ENCODE results near the gene EXTL1. TPM values are rescaled to one million over a fixed set of nuclear protein-coding genes. Genes with fewer than 3 reads are reported as not detected.

EXTL1 gene
- total and polyA plus RNA-seq, 10 of the 15 experiments (the other 5 are each of a cell fraction or from before 2014, with no cell fraction given), result not detected

DNA sequence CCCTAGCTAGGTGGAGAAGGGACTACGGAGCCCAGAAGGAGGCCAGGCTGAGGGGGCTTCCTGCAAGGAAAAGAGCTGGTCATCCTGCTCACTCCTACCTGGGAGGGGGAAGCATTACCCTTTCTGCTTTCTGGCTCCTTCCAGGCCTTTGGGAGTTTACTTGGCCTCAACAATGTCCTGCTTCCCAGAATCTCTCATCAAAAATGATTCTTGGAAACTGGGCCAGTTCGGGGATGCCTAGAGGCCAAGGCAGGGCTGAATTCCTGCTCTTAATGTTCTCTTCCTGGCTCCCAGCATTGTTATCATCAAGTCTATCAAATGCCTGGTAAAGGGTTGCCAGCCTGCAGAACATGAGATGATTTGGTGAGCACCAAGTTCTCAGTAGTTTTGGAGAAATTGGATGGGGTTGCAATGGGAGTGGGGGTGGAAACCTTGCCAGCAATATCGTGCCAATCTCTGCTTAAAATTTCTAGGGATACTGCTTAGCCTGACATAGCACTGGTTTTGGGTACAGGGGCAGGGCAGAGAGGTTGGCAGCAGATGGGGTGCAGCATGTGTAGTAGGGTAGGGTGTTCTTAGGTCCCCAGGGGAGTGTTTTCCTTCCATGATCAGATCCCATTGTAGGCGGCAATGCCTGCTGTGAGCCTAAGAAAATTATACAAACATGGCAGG is 16.0 kb upstream of the EXTL1 start:
- no peaks in the 10 kb centered on the region for H3K36me3 ChIP-seq (ENCODE audit: control insufficient read depth in 2 of 2, insufficient read depth in 2 of 2, low read length in 1 of 2)
- H3K4me1 ChIP-seq (ENCODE audit: control insufficient read depth, insufficient read depth, low read length), result no peaks in the 10 kb centered on the region
- no peak for ATAC-seq
- no peak overlapping the region for H3K4me2 ChIP-seq (ENCODE audit: control insufficient read depth, insufficient read depth)
- no peaks in the 10 kb centered on the region; a peak in 2 of 4 replicates for H3K27me3 ChIP-seq (replicated peaks in 1 of 2; ENCODE audit: control insufficient read depth in 2 of 2, insufficient read depth in 2 of 2, low read length in 1 of 2)
- FAIRE-seq, result no peak
- ChIA-PET SMC1A (ENCODE audit: uncharacterized antibody, unreplicated experiment) (interaction anchor here (1.0 to 1.1 kb wide), 3 partner anchors 11 to 113 kb away, joined by 3 to 4 read pairs (median 3); no protein-coding TSS in a partner anchor), CTCF (interaction anchor here (1.0 kb wide), 2 partner anchors 8 to 110 kb away, joined by 3 to 4 read pairs; partner anchors contain the start of gene PAFAH2), RAD21 (ENCODE audit: unreplicated experiment) (no interaction called here), POLR2A (no interaction called here)
- H3K27ac ChIP-seq (ENCODE audit: control insufficient read depth, insufficient read depth), result no peak overlapping the region
- H2AFZ ChIP-seq (ENCODE audit: control insufficient read depth, low read depth, low read length), result no peak overlapping the region
- BruUV-seq (replicated peaks), result no TSS peak
- in situ Hi-C loops (cut with MboI) (no loop called here), intact Hi-C loops (cut with micrococcal nuclease; ENCODE audit: unreplicated experiment) (loop anchor here (10.0 kb wide), 1 partner anchor 181 kb away; no protein-coding TSS in a partner anchor)
- 30% methylated on average over 4 of the region's 4 CpGs for WGBS (ENCODE audit: insufficient coverage, insufficient replicate concordance, low lambda C conversion rate, missing lambda C conversion rate)
- no peak for TF ChIP-seq POLR2AphosphoS2 (IDR thresholded peaks at IDR 0.05; ENCODE audit: low read depth, low read length)
- no peak for TF ChIP-seq MLLT1 (IDR thresholded peaks at IDR 0.05)
- no peak for DNase-seq (ENCODE audit: low read depth, low spot score)
- no peak overlapping the region for H3K9ac ChIP-seq (ENCODE audit: control insufficient read depth, insufficient read depth, low read length)
- H3K9me3 ChIP-seq (replicated peaks; ENCODE audit: control insufficient read depth, insufficient read depth, low read length), result no peaks in the 10 kb centered on the region
- H3K4me3 ChIP-seq, result no peak overlapping the region
- H4K20me1 ChIP-seq (ENCODE audit: control insufficient read depth, insufficient read depth), result no peaks in the 10 kb centered on the region
- no peaks in the 10 kb centered on the region for H3K79me2 ChIP-seq (ENCODE audit: control insufficient read depth, insufficient read depth, low read length)

DNA sequence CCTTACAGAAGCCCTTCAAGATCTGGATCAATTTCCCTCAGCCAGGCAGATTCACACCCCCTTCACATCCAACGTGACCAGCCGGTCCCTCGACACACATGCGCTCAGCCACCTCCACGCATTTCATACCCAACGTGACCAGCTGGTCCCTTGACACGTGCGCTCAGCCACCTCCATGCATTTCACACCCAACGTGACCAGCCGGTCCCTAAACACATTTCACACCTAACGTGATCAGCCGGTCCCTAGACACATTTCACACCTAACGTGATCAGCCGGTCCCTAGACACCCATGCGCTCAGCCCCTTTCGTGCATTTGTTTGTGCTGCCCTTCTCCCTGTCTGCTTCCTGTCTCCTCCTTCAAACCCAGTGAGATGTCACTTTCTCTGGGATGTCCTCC is 14.9 kb upstream of the EXTL1 start:
- no peaks in the 10 kb centered on the region; a peak in 2 of 4 replicates for H3K27me3 ChIP-seq (replicated peaks in 1 of 2; ENCODE audit: control insufficient read depth in 2 of 2, insufficient read depth in 2 of 2, low read length in 1 of 2)
- intact Hi-C loops (cut with micrococcal nuclease; ENCODE audit: unreplicated experiment), result loop anchor here (10.0 kb wide), 1 partner anchor 182 kb away; no protein-coding TSS in a partner anchor
- 71% methylated on average over 16 of the region's 16 CpGs for WGBS (ENCODE audit: insufficient coverage, insufficient replicate concordance, low lambda C conversion rate, missing lambda C conversion rate)
- TF ChIP-seq MXI1 (IDR thresholded peaks at IDR 0.05; ENCODE audit: low read depth, low read length), result no peak
- TF ChIP-seq SUZ12 (IDR thresholded peaks at IDR 0.05; ENCODE audit: unreplicated experiment), result no peak
- TF ChIP-seq MYC (IDR thresholded peaks at IDR 0.05; ENCODE audit: insufficient read depth, insufficient read length, insufficient replicate concordance, low read length, severe bottlenecking), result no peak
- no peak for TF ChIP-seq ZBTB33 (IDR thresholded peaks at IDR 0.05)
- no peak for TF ChIP-seq SPI1 (IDR thresholded peaks at IDR 0.05; ENCODE audit: borderline replicate concordance, insufficient read depth, low read depth, low read length)
- no peak for TF ChIP-seq PBX3 (IDR thresholded peaks at IDR 0.05; ENCODE audit: insufficient replicate concordance, low read depth, low read length)
- TF ChIP-seq KDM1A (IDR thresholded peaks at IDR 0.05; ENCODE audit: borderline replicate concordance), result no peak
- no peak for TF ChIP-seq CBFB (IDR thresholded peaks at IDR 0.05; ENCODE audit: low read depth)
- TF ChIP-seq EED (IDR thresholded peaks at IDR 0.05; ENCODE audit: low read depth), result no peak
- no peak for TF ChIP-seq MEF2A (IDR thresholded peaks at IDR 0.05; ENCODE audit: insufficient read depth, low read depth, low read length)

More for the DNA sequence above, 14.9 kb upstream of the EXTL1 start:
- DNase-seq (ENCODE audit: low read depth, low spot score) (no peak), ATAC-seq (no peak), FAIRE-seq (no peak)
- ChIA-PET POLR2A (no interaction called here), RAD21 (ENCODE audit: unreplicated experiment) (no interaction called here), SMC1A (ENCODE audit: uncharacterized antibody, unreplicated experiment) (no interaction called here), CTCF (interaction anchor here (1.0 kb wide), 1 partner anchor 9 kb away, joined by 4 read pairs; the partner anchor contains the start of gene PAFAH2)
- Histone ChIP-seq H4K20me1 (ENCODE audit: control insufficient read depth, insufficient read depth) (no peaks in the 10 kb centered on the region), H2AFZ (ENCODE audit: control insufficient read depth, low read depth, low read length) (no peak overlapping the region), H3K27ac (ENCODE audit: control insufficient read depth, insufficient read depth) (no peak overlapping the region), H3K79me2 (ENCODE audit: control insufficient read depth, insufficient read depth, low read length) (no peaks in the 10 kb centered on the region), H3K36me3 (ENCODE audit: control insufficient read depth in 2 of 2, insufficient read depth in 2 of 2, low read length in 1 of 2) (no peaks in the 10 kb centered on the region), H3K9me3 (replicated peaks; ENCODE audit: control insufficient read depth, insufficient read depth, low read length) (no peaks in the 10 kb centered on the region), H3K4me2 (ENCODE audit: control insufficient read depth, insufficient read depth) (no peak overlapping the region), H3K4me3 (no peak overlapping the region), H3K4me1 (ENCODE audit: control insufficient read depth, insufficient read depth, low read length) (no peaks in the 10 kb centered on the region), H3K9ac (ENCODE audit: control insufficient read depth, insufficient read depth, low read length) (no peak overlapping the region)
- no TSS peak for BruUV-seq (replicated peaks)
- in situ Hi-C loops (cut with MboI), result no loop called here

Data from GM12878 (cell line).